Activated CD4-positive, alpha-beta T cell treated with anti-CD3 and anti-CD28 coated beads for 4 hours (primary cell): Measurements from ENCODE around the gene GPR3.
"Not testable (repeated sequence)": the region's sequence is repeated elsewhere in the genome, so short reads cannot be mapped to it uniquely, and the experiment has no call there.

Experiments used
- DNase-seq, 2 donors: peaks; one replicate each; pipeline ENCODE4 v3.0.0-alpha.2; 2020

Gene GPR3

GRCh38 chr1:27400082-27400962 lies 7.9 kb downstream of the GPR3 start:
- DNase-seq, result no peak

DNA sequence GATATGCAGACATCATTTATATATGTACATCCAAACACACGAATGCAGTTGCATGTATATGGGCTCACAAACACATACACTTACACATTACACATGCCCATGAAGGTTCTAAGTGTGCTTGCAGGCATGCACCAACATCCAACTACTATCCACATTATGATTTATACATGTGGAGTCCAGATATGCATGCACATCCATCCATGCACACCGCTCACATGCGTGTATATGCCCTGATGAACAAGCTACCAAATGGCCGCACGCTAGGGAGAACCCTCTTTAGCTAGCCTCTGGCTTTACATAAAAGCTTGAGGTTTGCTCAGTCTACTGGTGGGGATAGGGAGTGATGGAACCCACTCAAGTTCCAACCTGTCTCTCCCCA lies 8.5 kb downstream of the GPR3 start:
- DNase-seq, result no peak

DNA sequence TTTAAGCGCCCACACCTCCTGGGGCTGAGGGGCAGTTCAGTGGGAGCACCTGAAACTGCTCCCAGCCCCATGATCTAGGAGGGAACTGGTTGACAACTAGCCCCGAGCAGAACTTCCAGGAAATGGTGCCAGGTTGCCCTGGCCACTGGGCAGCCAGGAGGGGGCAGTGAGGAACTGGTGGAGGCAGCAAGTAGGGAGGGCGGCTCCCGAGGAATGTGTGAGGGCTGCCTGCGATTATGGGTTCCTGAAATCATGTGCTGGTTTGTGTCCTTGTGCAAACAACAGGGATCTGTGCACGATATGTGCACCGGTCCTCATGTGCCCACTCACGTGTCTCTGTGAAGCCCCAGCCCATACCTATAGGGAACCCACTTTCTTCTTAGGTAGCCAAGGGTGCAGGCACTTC lies 9.9 kb downstream of the GPR3 start:
- no peak for DNase-seq

- DNase-seq, result no peak
Observed at GRCh38 chr1:27403065-27403726, 10.8 kb downstream of the GPR3 start.

GRCh38 chr1:27403931-27404330 lies 11.5 kb downstream of the GPR3 start:
- no peak for DNase-seq

GRCh38 chr1:27405074-27405473 lies 12.7 kb downstream of the GPR3 start:
- DNase-seq, result no peak

DNA sequence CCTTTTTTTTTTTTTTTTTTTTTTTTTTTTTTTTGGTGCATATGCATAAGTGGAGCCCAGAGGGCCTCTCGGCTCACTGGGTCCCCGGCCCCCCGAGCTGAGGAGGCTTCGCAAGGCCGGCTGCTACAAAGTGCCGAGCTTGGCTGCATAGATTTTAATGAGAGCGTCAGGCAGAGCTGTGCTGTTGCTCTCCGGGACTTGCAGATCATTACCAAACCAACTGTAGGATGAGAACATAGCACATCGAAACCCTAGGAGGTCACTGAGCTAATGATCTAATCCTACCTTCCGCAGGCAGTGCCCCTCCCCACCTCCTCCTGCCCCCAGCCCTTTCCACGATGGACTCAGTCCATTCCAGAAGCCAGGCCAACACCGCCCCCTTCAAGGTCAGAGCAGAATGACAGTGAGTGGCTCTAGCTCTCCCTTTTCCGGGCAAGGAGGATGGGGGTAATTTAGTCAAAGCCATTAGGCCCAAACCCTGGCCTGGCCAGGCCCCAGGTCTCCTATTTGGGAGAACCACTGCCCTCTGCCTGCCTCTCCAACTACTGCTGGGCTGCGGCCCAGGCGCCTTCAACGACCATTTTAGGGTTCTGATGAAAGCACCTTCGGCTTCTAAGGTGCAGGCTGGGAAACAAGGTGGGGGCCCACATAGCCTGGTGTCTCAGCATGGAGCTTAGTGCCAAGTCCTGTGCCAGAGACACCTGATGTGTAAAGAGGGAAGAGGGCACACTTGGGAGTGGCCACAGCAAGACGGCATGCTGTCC lies 13.4 kb downstream of the GPR3 start:
- not testable (repeated sequence) for DNase-seq

DNA sequence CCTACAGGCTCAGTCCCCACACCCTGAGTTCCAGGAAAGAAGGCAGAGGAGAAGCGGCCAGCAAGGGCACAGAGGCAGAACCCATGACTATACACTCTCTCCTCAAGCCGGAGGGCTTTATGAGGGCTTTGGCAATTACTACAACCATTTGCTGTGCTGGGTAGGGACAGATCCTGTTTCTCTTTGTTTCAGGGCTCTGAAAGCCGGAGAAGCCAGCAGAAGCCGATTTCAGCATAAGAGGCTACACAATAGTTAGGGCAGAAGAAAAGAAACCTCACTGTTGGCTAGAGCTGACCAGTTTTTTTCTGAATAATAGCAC lies 13.9 kb downstream of the GPR3 start:
- no peak for DNase-seq

- not testable (repeated sequence) for DNase-seq
Observed at GRCh38 chr1:27406791-27407190, 14.4 kb downstream of the GPR3 start.

GRCh38 chr1:27408151-27408550 lies 15.7 kb downstream of the GPR3 start:
- DNase-seq, result no peak

DNA sequence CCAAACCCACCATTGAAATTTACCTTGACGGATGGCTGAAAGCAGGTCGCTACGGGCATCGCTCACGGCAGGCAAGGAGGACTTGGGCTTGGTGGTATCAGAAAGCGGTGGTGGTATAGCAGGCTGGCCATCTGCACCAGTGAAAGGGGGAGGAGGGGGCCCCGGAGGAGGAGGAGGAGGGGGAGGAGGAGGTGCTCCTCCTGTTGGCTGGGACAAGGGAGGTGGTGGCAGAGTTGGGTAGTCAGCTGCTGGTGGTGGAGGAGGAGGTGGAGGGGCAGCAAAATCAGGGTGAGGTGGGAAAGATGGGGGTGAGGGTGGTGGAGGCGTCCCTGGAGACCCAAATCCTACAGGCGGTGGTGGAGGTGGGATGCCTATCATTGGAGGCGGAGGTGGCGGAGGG lies 17.2 kb downstream of the GPR3 start:
- DNase-seq, result no peak

- DNase-seq, result no peak
Observed at GRCh38 chr1:27410709-27411108, 18.3 kb downstream of the GPR3 start.

GRCh38 chr1:27412502-27412901 lies 20.1 kb downstream of the GPR3 start:
- DNase-seq, result no peak

GRCh38 chr1:27413004-27413403 lies 20.6 kb downstream of the GPR3 start:
- DNase-seq, result no peak

GRCh38 chr1:27414091-27414490 lies 21.7 kb downstream of the GPR3 start:
- DNase-seq, result no peak

DNA sequence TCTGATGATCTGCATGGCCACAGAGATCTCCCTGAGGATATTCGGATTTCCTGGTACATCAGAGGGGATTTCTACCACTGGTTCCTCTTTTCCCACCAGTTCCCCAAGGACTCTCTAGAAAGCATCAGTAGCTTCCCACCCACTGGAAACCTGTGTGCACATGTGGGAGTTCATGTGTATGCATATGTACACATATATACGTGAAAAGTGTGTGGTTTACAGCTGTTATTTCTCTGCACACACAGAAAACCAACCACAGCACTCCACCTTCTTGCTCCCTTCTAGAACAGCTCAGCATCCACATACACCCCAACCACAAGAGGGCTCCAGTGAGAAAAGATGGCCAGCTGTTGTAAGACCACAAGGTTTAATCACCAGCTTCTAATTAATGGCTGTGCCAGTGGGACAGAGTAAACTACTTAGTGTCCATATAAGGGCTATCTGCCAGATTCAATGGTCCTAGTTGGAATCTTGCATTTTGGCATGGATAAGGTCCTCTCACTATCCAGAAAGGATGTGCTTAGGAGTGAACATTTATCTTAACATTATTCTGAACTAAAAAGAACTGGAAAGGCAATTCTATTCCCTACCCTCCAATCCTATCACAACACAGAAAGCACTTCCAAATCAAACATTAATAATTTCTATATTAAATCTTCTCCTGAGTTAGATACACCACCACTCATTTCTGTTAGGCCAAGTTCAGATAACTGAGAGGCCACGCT lies 24.1 kb downstream of the GPR3 start:
- peak; percentile 43 to 56 for DNase-seq

- DNase-seq, result no peak
Observed at GRCh38 chr1:27417713-27418112, 25.3 kb downstream of the GPR3 start.

- peak; percentile 29 to 36 for DNase-seq
Observed at GRCh38 chr1:27418326-27419185, 26.1 kb downstream of the GPR3 start.

- DNase-seq, result no peak
Observed at GRCh38 chr1:27423709-27424108, 31.3 kb downstream of the GPR3 start.

DNA sequence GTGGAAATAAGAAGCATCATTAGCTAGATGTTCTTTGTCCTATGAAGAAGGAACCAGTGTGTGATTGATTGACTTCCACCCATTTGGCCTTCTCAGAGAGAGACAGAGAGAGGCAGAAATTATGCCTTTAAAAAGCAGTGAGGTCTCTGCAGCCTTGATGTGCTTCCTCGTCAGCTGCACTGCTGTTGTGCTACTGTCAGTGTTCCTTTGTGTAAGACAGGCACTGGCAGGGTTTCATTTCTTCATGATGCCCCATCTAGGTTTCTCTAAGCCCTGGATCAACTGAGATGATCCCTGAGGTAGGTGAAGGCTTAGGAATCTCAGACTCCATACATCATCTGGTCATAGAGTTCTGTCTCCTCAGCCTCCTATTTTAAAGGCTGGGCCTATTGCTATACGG lies 34.9 kb downstream of the GPR3 start:
- no peak for DNase-seq

DNA sequence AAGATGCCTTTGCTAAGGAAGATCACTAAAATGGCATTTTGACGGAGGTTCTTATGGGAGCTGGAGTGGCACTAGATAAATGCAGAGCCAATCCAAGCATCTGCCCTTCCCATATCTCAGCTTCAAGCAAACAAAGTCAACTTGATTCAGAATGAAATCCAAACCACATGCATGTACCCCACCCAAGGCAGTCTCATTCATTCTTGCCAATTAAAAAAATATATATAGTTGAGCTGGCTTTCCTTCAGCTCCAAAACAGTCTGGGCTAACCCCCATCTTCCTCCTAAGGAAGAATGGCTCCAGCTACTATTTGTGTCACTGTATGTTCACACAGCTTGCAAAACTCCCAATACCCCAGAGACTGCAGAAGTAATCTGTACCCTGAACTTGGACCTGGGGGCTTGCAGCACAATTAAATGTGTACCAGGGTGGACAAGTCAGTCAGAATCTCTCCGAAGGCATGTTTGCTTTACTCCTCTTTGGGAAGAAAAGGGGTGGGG lies 35.4 kb downstream of the GPR3 start:
- no peak for DNase-seq
